Prostate gland (tissue), 2 donors: ENCODE data around the gene RABGGTA.
"Not testable (repeated sequence)": the region's sequence is repeated elsewhere in the genome, so short reads cannot be mapped to it uniquely, and the experiment has no call there.

Source experiments
- CTCF ChIP-seq, 4 experiments: fragments of 200-600 bp in 2 of 4; fragments of 450-650 bp in 2 of 4; sonication (generic) in 2 of 4; IDR thresholded peaks; 1 replicate in 3 of 4; 2 replicates in 1 of 4; pipeline ENCODE4 v1.5.1; 2016 to 2019; ENCODE audit warnings: antibody characterized with exemption in 4 of 4, mild to moderate bottlenecking in 2 of 4, moderate library complexity in 2 of 4
- POLR2A ChIP-seq: fragments of 450-650 bp; IDR thresholded peaks from one replicate; pipeline ENCODE4 v1.6.1; 2016; ENCODE audit warnings: antibody characterized with exemption, mild to moderate bottlenecking
- POLR2AphosphoS5 ChIP-seq: sonication (generic); formaldehyde crosslinking; IDR thresholded peaks from one replicate; pipeline ENCODE4 v1.6.1; 2017; ENCODE audit warnings: antibody characterized with exemption

GRCh38 chr14:24222987-24223386 is 48.4 kb downstream of the RABGGTA start:
- not testable (repeated sequence) for TF ChIP-seq CTCF (IDR thresholded peaks at IDR 0.05); POLR2A; POLR2AphosphoS5
